B cell (primary cell): ENCODE data around the gene GAL. TPM values are rescaled to one million over a fixed set of nuclear protein-coding genes. Genes with fewer than 3 reads are reported as not detected.

ENCODE experiments used
- ATAC-seq: fragments of 200-7000 bp; cut with Tn5 transposase; one replicate; pipeline ENCODE4 v1.10.0; 2021; ENCODE audit warnings: low read depth, mild to moderate bottlenecking, moderate number of reproducible peaks, moderate library complexity
- CTCF ChIA-PET: fragments of 350-600 bp; sonication (Branson Sonifier 250); formaldehyde crosslinking; loops from one replicate; lab custom pipeline; 2021; ENCODE audit warnings: antibody characterized with exemption, inconsistent platforms; lab: Charles Lee
- POLR2A ChIA-PET: fragments of 350-600 bp; sonication (Branson Sonifier 250); formaldehyde crosslinking; loops from one replicate; lab custom pipeline; 2021; ENCODE audit warnings: antibody characterized with exemption; lab: Charles Lee
- DNase-seq: peaks from one replicate; pipeline ENCODE4 v3.0.0; 2013
- H2AFZ ChIP-seq: 2 replicates; pipeline ENCODE4 v1.6.1; 2012; ENCODE audit warnings: mild to moderate bottlenecking, low read depth, low read length; ENCODE audit not compliant: insufficient read depth, poor library complexity, severe bottlenecking
- H3K27ac ChIP-seq, 2 donors: 1 replicate in 1 of 2; 2 replicates in 1 of 2; pipeline ENCODE4 v1.5.1; 2012 to 2013; ENCODE audit warnings: low read length in 2 of 2, mild to moderate bottlenecking in 2 of 2, moderate library complexity in 1 of 2
- H3K27me3 ChIP-seq, 4 experiments: fragments of 200-600 bp in 1 of 4; sonication (generic) in 1 of 4; replicated peaks in 1 of 4; 1 replicate in 2 of 4; 2 replicates in 2 of 4; pipeline versions ENCODE4 v1.6.1 to v1.7.0; 2013 to 2016; ENCODE audit warnings: low read length in 3 of 4, mild to moderate bottlenecking in 2 of 4, mixed read lengths in 1 of 4, moderate library complexity in 1 of 4; ENCODE audit not compliant: insufficient read depth in 4 of 4, control insufficient read depth in 3 of 4; ENCODE audit errors: control extremely low read depth in 1 of 4
- H3K36me3 ChIP-seq, 2 experiments: replicated peaks in 1 of 2; 1 replicate in 1 of 2; 2 replicates in 1 of 2; pipeline versions ENCODE4 v1.6.1 to v1.7.1; 2013; ENCODE audit warnings: low read length in 1 of 2; ENCODE audit not compliant: insufficient read depth in 2 of 2, control insufficient read depth in 1 of 2; ENCODE audit errors: control extremely low read depth in 1 of 2, extremely low read depth in 1 of 2
- H3K4me1 ChIP-seq, 2 donors: fragments of 200-600 bp in 1 of 2; sonication (generic) in 1 of 2; 1 replicate in 1 of 2; 2 replicates in 1 of 2; pipeline versions ENCODE4 v1.5.1 to v1.6.1; 2013 to 2017; ENCODE audit warnings: low read length in 2 of 2; ENCODE audit not compliant: control insufficient read depth in 2 of 2, insufficient read depth in 2 of 2
- H3K4me2 ChIP-seq: replicated peaks from 2 replicates; pipeline ENCODE3; 2012; ENCODE audit warnings: mild to moderate bottlenecking, low read depth, low read length; ENCODE audit not compliant: poor library complexity, severe bottlenecking
- H3K4me3 ChIP-seq, 5 experiments: fragments of 200-600 bp in 1 of 5; sonication (generic) in 1 of 5; 1 replicate in 3 of 5; 2 replicates in 2 of 5; pipeline versions ENCODE4 v1.5.1 to v1.7.0; 2011 to 2016; ENCODE audit warnings: low read length in 4 of 5, mild to moderate bottlenecking in 4 of 5, low read depth in 2 of 5, control low read depth in 1 of 5, moderate library complexity in 1 of 5; ENCODE audit not compliant: insufficient read depth in 1 of 5; ENCODE audit errors: control extremely low read depth in 1 of 5, extremely low read depth in 1 of 5
- H3K79me2 ChIP-seq: fragments of 200-600 bp; sonication (generic); one replicate; pipeline ENCODE4 v1.6.0; 2016; ENCODE audit warnings: low read length; ENCODE audit not compliant: control insufficient read depth, insufficient read depth
- H3K9ac ChIP-seq: fragments of 200-600 bp; sonication (generic); 2 replicates; pipeline ENCODE4 v1.6.1; 2017; ENCODE audit warnings: mild to moderate bottlenecking, low read length, moderate library complexity
- H3K9me3 ChIP-seq, 3 donors: one replicate each; pipeline versions ENCODE4 v1.6.1 to v1.7.1; 2013; ENCODE audit warnings: low read length in 2 of 3; ENCODE audit not compliant: control insufficient read depth in 2 of 3, insufficient read depth in 1 of 3; ENCODE audit errors: control extremely low read depth in 1 of 3
- H4K20me1 ChIP-seq: 2 replicates; pipeline ENCODE4 v1.6.0; 2012; ENCODE audit warnings: mild to moderate bottlenecking, low read length; ENCODE audit not compliant: insufficient read depth, control insufficient read depth, poor library complexity, severe bottlenecking
- H3K27ac Mint-ChIP-seq: one replicate; pipeline ENCODE4 v1.8.0; 2021; ENCODE audit warnings: mixed read lengths
- H3K27me3 Mint-ChIP-seq: one replicate; pipeline ENCODE4 v1.8.0; 2021; ENCODE audit warnings: mixed read lengths
- H3K4me1 Mint-ChIP-seq: one replicate; pipeline ENCODE4 v1.8.0; 2021; ENCODE audit warnings: mixed read lengths
- H3K4me3 Mint-ChIP-seq: one replicate; pipeline ENCODE4 v1.8.0; 2021; ENCODE audit warnings: mixed read lengths
- H3K9me3 Mint-ChIP-seq: one replicate; pipeline ENCODE4 v1.8.0; 2022; ENCODE audit warnings: mixed read lengths; ENCODE audit not compliant: insufficient read depth
- EZH2 ChIP-seq: IDR thresholded peaks from 2 replicates; pipeline ENCODE4 v1.6.1; 2012; ENCODE audit warnings: borderline replicate concordance, low read depth, mild to moderate bottlenecking, moderate library complexity, low read length; ENCODE audit not compliant: insufficient read depth, poor library complexity, severe bottlenecking
- WGBS: methylation state at CpG from one replicate; pipeline ENCODE4 v1.1.5; 2013; ENCODE audit warnings: missing lambda C conversion rate; ENCODE audit not compliant: insufficient coverage; 5-methylcytosine and 5-hydroxymethylcytosine counted together
- intact Hi-C: fragments of 100-400 bp; cut with micrococcal nuclease; formaldehyde crosslinking; loops from one replicate; pipeline ENCODE4 v1.10.0; 2022
- polyA plus RNA-seq: library from polyadenylated mRNA; depleted of rRNA; stranded (reverse); fragments of >200 nt; gene quantifications from 2 replicates; pipeline ENCODE4 v1.2.3, GENCODE V29; 2012
- total RNA-seq, 2 donors: library from RNA; stranded (reverse); fragments of 120-200 nt in 1 of 2; gene quantifications; 1 replicate in 1 of 2; 2 replicates in 1 of 2; pipeline versions ENCODE4 v1.2.3 to v1.2.4, GENCODE V29; 2013 to 2022
- TF ChIP-seq, protein P1 (sequence below): fragments of 200-600 bp; IDR thresholded peaks from one replicate; pipeline ENCODE4 v1.8.0; 2022; ENCODE audit warnings: antibody characterized with exemption, mild to moderate bottlenecking

GAL gene
- total and polyA plus RNA-seq, 2 donors (not counting 1 experiment from before 2014, with no cell fraction given) = not detected

DNA sequence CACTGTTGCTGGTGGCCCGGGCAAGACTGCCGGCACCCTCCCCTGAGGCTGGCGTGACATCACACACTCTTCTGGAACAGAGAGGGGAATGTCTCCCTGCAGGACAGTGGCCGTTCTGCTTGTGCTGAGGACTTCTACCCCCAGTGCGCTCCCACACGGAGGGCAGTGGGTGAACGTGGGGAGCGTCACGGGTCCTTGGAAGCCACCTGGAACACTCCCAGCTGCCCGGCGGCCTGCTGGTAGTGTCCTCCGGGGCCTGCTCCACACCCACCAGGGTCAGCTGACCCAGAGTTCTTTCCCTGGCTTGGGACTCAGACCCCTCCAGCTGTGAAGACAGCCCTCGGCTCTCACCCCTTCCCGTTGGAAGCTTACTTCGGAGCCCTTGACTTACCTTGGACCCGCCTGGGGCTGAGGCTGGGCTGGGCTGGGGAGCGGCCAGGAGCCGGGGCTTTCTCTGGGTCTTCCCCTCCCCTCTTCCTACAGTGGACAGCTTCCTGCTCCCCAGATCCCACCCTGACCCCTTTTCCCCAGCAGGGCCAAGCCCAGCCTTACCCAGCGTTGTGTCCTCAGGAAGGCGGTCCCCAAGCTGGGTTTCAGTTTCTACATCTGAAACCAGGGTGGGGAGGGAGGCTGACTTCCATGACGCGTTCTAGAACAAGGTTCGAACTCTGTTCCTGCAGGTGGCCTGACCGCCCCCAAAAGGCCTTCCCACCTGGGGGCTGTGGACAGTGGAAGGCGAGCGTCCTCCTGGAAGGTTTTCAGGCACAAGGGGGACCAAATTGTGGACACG lies 14.8 kb upstream of the GAL start:
- Histone ChIP-seq H3K4me2 (no peak overlapping the region), H3K79me2 (no peaks in the 10 kb centered on the region), H3K36me3 (no peaks in the 10 kb centered on the region), H3K27me3 (peaks cover 0 to 10% (median 0%) of the 10 kb centered on the region in 4 experiments), H3K27ac (no peak overlapping the region), H2AFZ (no peak overlapping the region), H3K4me3 (no peak overlapping the region), H3K4me1 (no peaks in the 10 kb centered on the region), H4K20me1 (no peaks in the 10 kb centered on the region), H3K9me3 (peaks cover 0 to 13% (median 0%) of the 10 kb centered on the region in 3 donors), H3K9ac (no peak overlapping the region)
- ATAC-seq (no peak), DNase-seq (no peak)
- Mint-ChIP-seq H3K4me1 (no peaks in the 10 kb centered on the region), H3K9me3 (no peaks in the 10 kb centered on the region), H3K27ac (no peak overlapping the region), H3K27me3 (peaks cover 28% of the 10 kb centered on the region), H3K4me3 (no peak overlapping the region)
- no peak for TF ChIP-seq EZH2
- TF ChIP-seq, protein P1, sequence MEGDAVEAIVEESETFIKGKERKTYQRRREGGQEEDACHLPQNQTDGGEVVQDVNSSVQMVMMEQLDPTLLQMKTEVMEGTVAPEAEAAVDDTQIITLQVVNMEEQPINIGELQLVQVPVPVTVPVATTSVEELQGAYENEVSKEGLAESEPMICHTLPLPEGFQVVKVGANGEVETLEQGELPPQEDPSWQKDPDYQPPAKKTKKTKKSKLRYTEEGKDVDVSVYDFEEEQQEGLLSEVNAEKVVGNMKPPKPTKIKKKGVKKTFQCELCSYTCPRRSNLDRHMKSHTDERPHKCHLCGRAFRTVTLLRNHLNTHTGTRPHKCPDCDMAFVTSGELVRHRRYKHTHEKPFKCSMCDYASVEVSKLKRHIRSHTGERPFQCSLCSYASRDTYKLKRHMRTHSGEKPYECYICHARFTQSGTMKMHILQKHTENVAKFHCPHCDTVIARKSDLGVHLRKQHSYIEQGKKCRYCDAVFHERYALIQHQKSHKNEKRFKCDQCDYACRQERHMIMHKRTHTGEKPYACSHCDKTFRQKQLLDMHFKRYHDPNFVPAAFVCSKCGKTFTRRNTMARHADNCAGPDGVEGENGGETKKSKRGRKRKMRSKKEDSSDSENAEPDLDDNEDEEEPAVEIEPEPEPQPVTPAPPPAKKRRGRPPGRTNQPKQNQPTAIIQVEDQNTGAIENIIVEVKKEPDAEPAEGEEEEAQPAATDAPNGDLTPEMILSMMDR = no peak
- WGBS = 88% methylated on average over 26 of the region's 27 CpGs
- POLR2A ChIA-PET = no interaction called here
- CTCF ChIA-PET = no interaction called here
- intact Hi-C loops = no loop called here
